Activated CD4-positive, alpha-beta T cell treated with anti-CD3 and anti-CD28 coated beads for 1 hour (primary cell): ENCODE data around the gene ACSF2.
"Not testable (repeated sequence)": the region's sequence is repeated elsewhere in the genome, so short reads cannot be mapped to it uniquely, and the experiment has no call there.

Experiments used
- DNase-seq: peaks from one replicate; pipeline ENCODE4 v3.0.0-alpha.2; 2020

The ACSF2 gene

GRCh38 chr17:50425682-50426471 is at the start of gene ACSF2:
TSS of gene ACSF2 (plus strand) at chr17:50426218. CDS start at chr17:50426262, 44 bp downstream.
- DNase-seq: peak; percentile 52

GRCh38 chr17:50379351-50380132 is 46.5 kb upstream of the ACSF2 start:
- DNase-seq: no peak

GRCh38 chr17:50380369-50381259 is 45.4 kb upstream of the ACSF2 start:
- DNase-seq: no peak

GRCh38 chr17:50381260-50381815 is 44.7 kb upstream of the ACSF2 start:
- DNase-seq: no peak

- DNase-seq: no peak
Measured at GRCh38 chr17:50381920-50382319, 44.1 kb upstream of the ACSF2 start.

GRCh38 chr17:50382931-50383330 is 43.1 kb upstream of the ACSF2 start:
- DNase-seq: no peak

GRCh38 chr17:50386510-50386909 is 39.5 kb upstream of the ACSF2 start:
- DNase-seq: no peak

- no peak for DNase-seq
Measured at GRCh38 chr17:50388728-50389127, 37.3 kb upstream of the ACSF2 start.

- no peak for DNase-seq
Measured at GRCh38 chr17:50389534-50389933, 36.5 kb upstream of the ACSF2 start.

GRCh38 chr17:50392621-50393020 is 33.4 kb upstream of the ACSF2 start:
- no peak for DNase-seq

GRCh38 chr17:50393700-50394099 is 32.3 kb upstream of the ACSF2 start:
- DNase-seq: no peak

- DNase-seq: no peak
Measured at GRCh38 chr17:50394711-50395110, 31.3 kb upstream of the ACSF2 start.

GRCh38 chr17:50396261-50397110 is 29.5 kb upstream of the ACSF2 start:
- no peak for DNase-seq

- DNase-seq: peak; percentile 89
Measured at GRCh38 chr17:50397111-50397918, 28.7 kb upstream of the ACSF2 start, which contains the start of gene LRRC59. TSS of gene LRRC59 (minus strand) at chr17:50397523. CDS start at chr17:50397317, 206 bp downstream.

GRCh38 chr17:50397919-50398285 is 28.1 kb upstream of the ACSF2 start:
- DNase-seq: no peak

- not testable (repeated sequence) for DNase-seq
Measured at GRCh38 chr17:50398672-50399071, 27.3 kb upstream of the ACSF2 start.

- not testable (repeated sequence) for DNase-seq
Measured at GRCh38 chr17:50399591-50399990, 26.4 kb upstream of the ACSF2 start.

GRCh38 chr17:50405351-50405750 is 20.7 kb upstream of the ACSF2 start:
- not testable (repeated sequence) for DNase-seq

GRCh38 chr17:50406578-50406977 is 19.4 kb upstream of the ACSF2 start:
- DNase-seq: no peak

- no peak for DNase-seq
Measured at GRCh38 chr17:50407921-50408320, 18.1 kb upstream of the ACSF2 start.
